ENCODE measurements around the gene TBX3. TPM values are rescaled to one million over a fixed set of nuclear protein-coding genes. Genes with fewer than 3 reads are reported as not detected.

The TBX3 gene
- total RNA-seq, 1 experiment from 2014 or later, result 90.4 TPM

GRCh38 chr12:114682785-114683708 lies 928 bp downstream of the TBX3 start:
- no peak for DNase-seq (ENCODE audit: low read depth)

- no peak for DNase-seq (ENCODE audit: low read depth)
Observed at GRCh38 chr12:114682106-114682784, 1.7 kb downstream of the TBX3 start.

- DNase-seq (ENCODE audit: low read depth), result peak; percentile 75
Observed at GRCh38 chr12:114681116-114681871, 2.7 kb downstream of the TBX3 start.

GRCh38 chr12:114680604-114681069 lies 3.3 kb downstream of the TBX3 start:
- DNase-seq (ENCODE audit: low read depth), result no peak

- no peak for DNase-seq (ENCODE audit: low read depth)
Observed at GRCh38 chr12:114679942-114680341, 4.0 kb downstream of the TBX3 start.

GRCh38 chr12:114679452-114679875 lies 4.5 kb downstream of the TBX3 start:
- no peak for DNase-seq (ENCODE audit: low read depth)

- peak; percentile 23 for DNase-seq (ENCODE audit: low read depth)
Observed at GRCh38 chr12:114678718-114679117, 5.3 kb downstream of the TBX3 start.

GRCh38 chr12:114678028-114678427 lies 5.9 kb downstream of the TBX3 start:
- peak; percentile 12 for DNase-seq (ENCODE audit: low read depth)

- peak; percentile 23 for DNase-seq (ENCODE audit: low read depth)
Observed at GRCh38 chr12:114676142-114676741, 7.7 kb downstream of the TBX3 start.

- DNase-seq (ENCODE audit: low read depth), result no peak
Observed at GRCh38 chr12:114674251-114675047, 9.5 kb downstream of the TBX3 start.

GRCh38 chr12:114673901-114674250 lies 10.1 kb downstream of the TBX3 start:
- no peak for DNase-seq (ENCODE audit: low read depth)

- DNase-seq (ENCODE audit: low read depth), result peak; percentile 86
Observed at GRCh38 chr12:114673169-114673833, 10.7 kb downstream of the TBX3 start.

GRCh38 chr12:114672817-114673168 lies 11.2 kb downstream of the TBX3 start:
- DNase-seq (ENCODE audit: low read depth), result peak; percentile 70

GRCh38 chr12:114671443-114672411 lies 12.2 kb downstream of the TBX3 start:
- DNase-seq (ENCODE audit: low read depth), result peak; percentile 71

GRCh38 chr12:114671066-114671442 lies 12.9 kb downstream of the TBX3 start:
- no peak for DNase-seq (ENCODE audit: low read depth)

- peak; percentile 47 for DNase-seq (ENCODE audit: low read depth)
Observed at GRCh38 chr12:114670291-114670980, 13.5 kb downstream of the TBX3 start.

GRCh38 chr12:114669401-114670290 lies 14.3 kb downstream of the TBX3 start:
- DNase-seq (ENCODE audit: low read depth), result peak; percentile 90

- no peak for DNase-seq (ENCODE audit: low read depth)
Observed at GRCh38 chr12:114668886-114669288, 15.1 kb downstream of the TBX3 start.

All from M059J (cell line).